H54 (cell line): Measurements from ENCODE around the gene COL21A1.
A peak's percentile ranks its signal among the peaks of the same experiment; 100 is the strongest.

ENCODE experiments used
- DNase-seq: peaks from one replicate; pipeline ENCODE4 v3.0.0; 2011; ENCODE audit warnings: low spot score, mixed read lengths; ENCODE audit not compliant: insufficient read length
- FAIRE-seq: peaks from 3 replicates; lab custom pipeline; 2011; peaks lifted over from hg19 to GRCh38; lab: Jason Lieb, UNC
- POLR2A ChIP-seq: IDR thresholded peaks from 2 replicates; pipeline ENCODE4 v1.6.1; 2011; ENCODE audit warnings: low read depth, mild to moderate bottlenecking, low read length

The COL21A1 gene

GRCh38 chr6:56096541-56096940, 150.8 kb downstream of the COL21A1 start:
- FAIRE-seq = peak; percentile 23
- no peak for DNase-seq
- TF ChIP-seq POLR2A = no peak

GRCh38 chr6:56093776-56094175, 153.6 kb downstream of the COL21A1 start:
- no peak for DNase-seq
- no peak for FAIRE-seq
- TF ChIP-seq POLR2A = no peak

GRCh38 chr6:56091159-56091869, 156.1 kb downstream of the COL21A1 start:
- FAIRE-seq = peak; percentile 99

GRCh38 chr6:56088641-56089040, 158.7 kb downstream of the COL21A1 start:
- DNase-seq (no peak), FAIRE-seq (no peak)
- no peak for TF ChIP-seq POLR2A

More at GRCh38 chr6:56091159-56091869, 156.1 kb downstream of the COL21A1 start:
- peak; percentile 3 for DNase-seq
- no peak for TF ChIP-seq POLR2A

- no peak for TF ChIP-seq POLR2A
- DNase-seq = no peak
- peak; percentile 43 for FAIRE-seq
Measured at GRCh38 chr6:56087421-56087820, 160.0 kb downstream of the COL21A1 start.

GRCh38 chr6:56079751-56080540, 167.4 kb downstream of the COL21A1 start:
- FAIRE-seq (peak; percentile 64), DNase-seq (no peak)
- no peak for TF ChIP-seq POLR2A

- no peak for DNase-seq
- FAIRE-seq = no peak
- TF ChIP-seq POLR2A = no peak
Measured at GRCh38 chr6:56076033-56076432, 171.3 kb downstream of the COL21A1 start.

- DNase-seq = no peak
- FAIRE-seq = no peak
- TF ChIP-seq POLR2A = no peak
Measured at GRCh38 chr6:56073761-56074160, 173.6 kb downstream of the COL21A1 start.

- no peak for TF ChIP-seq POLR2A
- FAIRE-seq = no peak
- DNase-seq = no peak
Measured at GRCh38 chr6:56073315-56073714, 174.1 kb downstream of the COL21A1 start.

- FAIRE-seq (no peak), DNase-seq (no peak)
- no peak for TF ChIP-seq POLR2A
Measured at GRCh38 chr6:56072856-56073255, 174.5 kb downstream of the COL21A1 start.

GRCh38 chr6:56065408-56065807, 182.0 kb downstream of the COL21A1 start:
- DNase-seq (no peak), FAIRE-seq (peak; percentile 74)

GRCh38 chr6:56062836-56063235, 184.5 kb downstream of the COL21A1 start:
- DNase-seq (no peak), FAIRE-seq (peak; percentile 55)
- TF ChIP-seq POLR2A = no peak

More at GRCh38 chr6:56065408-56065807, 182.0 kb downstream of the COL21A1 start:
- no peak for TF ChIP-seq POLR2A

- FAIRE-seq (peak; percentile 41), DNase-seq (no peak)
- no peak for TF ChIP-seq POLR2A
Measured at GRCh38 chr6:56058636-56059035, 188.7 kb downstream of the COL21A1 start.

GRCh38 chr6:56055081-56055704, 192.2 kb downstream of the COL21A1 start:
- no peak for TF ChIP-seq POLR2A
- DNase-seq (no peak), FAIRE-seq (no peak)

GRCh38 chr6:56051202-56051598, 196.2 kb downstream of the COL21A1 start:
- no peak for TF ChIP-seq POLR2A
- DNase-seq = no peak

More at GRCh38 chr6:56051202-56051598, 196.2 kb downstream of the COL21A1 start:
- FAIRE-seq = no peak
